H9 (cell line): ENCODE measurements around the gene SLC22A17. TPM values are rescaled to one million over a fixed set of nuclear protein-coding genes. Genes with fewer than 3 reads are reported as not detected.

Experiments used
- DNase-seq: peaks from one replicate; pipeline ENCODE4 v3.0.0-alpha.2; 2017
- H2AFZ ChIP-seq: one replicate; pipeline ENCODE4 v1.6.1; 2013; ENCODE audit warnings: mild to moderate bottlenecking, low read length, control low read depth, moderate library complexity
- H2AK5ac ChIP-seq: 2 replicates; pipeline ENCODE4 v1.6.1; 2013; ENCODE audit warnings: low read length, control low read depth, mixed read lengths; ENCODE audit not compliant: insufficient read length
- H2BK120ac ChIP-seq: one replicate; pipeline ENCODE4 v1.6.1; 2013; ENCODE audit warnings: low read depth, mild to moderate bottlenecking, low read length, control low read depth, inconsistent platforms; ENCODE audit not compliant: poor library complexity, severe bottlenecking
- H2BK12ac ChIP-seq: 2 replicates; pipeline ENCODE4 v1.6.1; 2013; ENCODE audit warnings: low read length, control low read depth, mixed read lengths, low read depth; ENCODE audit not compliant: insufficient read length
- H2BK15ac ChIP-seq: 2 replicates; pipeline ENCODE4 v1.6.1; 2013; ENCODE audit warnings: low read depth, low read length, control low read depth
- H2BK20ac ChIP-seq: one replicate; pipeline ENCODE4 v1.6.1; 2013; ENCODE audit warnings: low read depth, mild to moderate bottlenecking, low read length, control low read depth, inconsistent platforms; ENCODE audit not compliant: poor library complexity, severe bottlenecking
- H2BK5ac ChIP-seq: 2 replicates; pipeline ENCODE4 v1.6.1; 2013; ENCODE audit warnings: low read length, control low read depth, mixed read lengths; ENCODE audit not compliant: insufficient read length
- H3K14ac ChIP-seq: 2 replicates; pipeline ENCODE4 v1.6.1; 2013; ENCODE audit warnings: low read length, control low read depth; ENCODE audit not compliant: insufficient read depth
- H3K18ac ChIP-seq: 2 replicates; pipeline ENCODE4 v1.6.1; 2013; ENCODE audit warnings: low read depth, mild to moderate bottlenecking, mixed read lengths, low read length, control low read depth; ENCODE audit not compliant: insufficient read length
- H3K23ac ChIP-seq: 2 replicates; pipeline ENCODE4 v1.6.1; 2013; ENCODE audit warnings: low read length, control low read depth, mixed read lengths, low read depth; ENCODE audit not compliant: insufficient read length
- H3K23me2 ChIP-seq: 2 replicates; pipeline ENCODE4 v1.6.1; 2013; ENCODE audit warnings: low read depth, mild to moderate bottlenecking, mixed read lengths, low read length, control low read depth; ENCODE audit not compliant: insufficient read length, poor library complexity, severe bottlenecking
- H3K27ac ChIP-seq: 2 replicates; pipeline ENCODE4 v1.5.1; 2013; ENCODE audit warnings: low read length, control low read depth, mixed read lengths, low read depth; ENCODE audit not compliant: insufficient read length
- H3K27me3 ChIP-seq: 2 replicates; pipeline ENCODE4 v1.6.1; 2013; ENCODE audit warnings: low read length, control low read depth, inconsistent platforms; ENCODE audit not compliant: insufficient read depth
- H3K4ac ChIP-seq: 2 replicates; pipeline ENCODE4 v1.6.1; 2013; ENCODE audit warnings: low read depth, mild to moderate bottlenecking, control low read depth, inconsistent platforms, low read length, moderate library complexity
- H3K4me1 ChIP-seq: 2 replicates; pipeline ENCODE4 v1.6.1; 2013; ENCODE audit warnings: low read length, control low read depth, inconsistent platforms; ENCODE audit not compliant: insufficient read depth
- H3K4me2 ChIP-seq: 2 replicates; pipeline ENCODE4 v1.6.1; 2013; ENCODE audit warnings: low read length, control low read depth, mixed read lengths; ENCODE audit not compliant: insufficient read length, insufficient read depth
- H3K56ac ChIP-seq: 2 replicates; pipeline ENCODE4 v1.6.1; 2013; ENCODE audit warnings: low read depth, mild to moderate bottlenecking, mixed read lengths, low read length, control low read depth; ENCODE audit not compliant: insufficient read length
- H3K79me1 ChIP-seq: 2 replicates; pipeline ENCODE4 v1.6.1; 2013; ENCODE audit warnings: low read depth, mild to moderate bottlenecking, moderate library complexity, low read length, control low read depth, inconsistent platforms; ENCODE audit not compliant: insufficient read depth, poor library complexity, severe bottlenecking
- H3K79me2 ChIP-seq: 2 replicates; pipeline ENCODE4 v1.6.1; 2013; ENCODE audit warnings: low read length, control low read depth, inconsistent platforms; ENCODE audit not compliant: insufficient read depth
- H3K9ac ChIP-seq: 2 replicates; pipeline ENCODE4 v1.6.1; 2013; ENCODE audit warnings: low read length, control low read depth, mixed read lengths; ENCODE audit not compliant: insufficient read length; ENCODE audit errors: extremely low read depth
- H3K9me3 ChIP-seq: one replicate; pipeline ENCODE4 v1.6.1; 2013; ENCODE audit warnings: low read depth, low read length, inconsistent platforms; ENCODE audit not compliant: control insufficient read depth
- H3T11ph ChIP-seq: one replicate; pipeline ENCODE4 v1.6.1; 2013; ENCODE audit warnings: mild to moderate bottlenecking, low read length, control low read depth, inconsistent platforms
- H4K20me1 ChIP-seq: one replicate; pipeline ENCODE4 v1.6.1; 2013; ENCODE audit not compliant: control insufficient read depth, insufficient read length, insufficient read depth
- H4K5ac ChIP-seq: 2 replicates; pipeline ENCODE4 v1.6.1; 2013; ENCODE audit warnings: low read depth, mild to moderate bottlenecking, mixed read lengths, low read length, control low read depth; ENCODE audit not compliant: insufficient read length
- H4K8ac ChIP-seq: replicated peaks from 2 replicates; pipeline ENCODE4 v1.6.1; 2013; ENCODE audit warnings: low read length, control low read depth, mixed read lengths, low read depth; ENCODE audit not compliant: insufficient read length
- H4K91ac ChIP-seq: 2 replicates; pipeline ENCODE4 v1.6.1; 2013; ENCODE audit warnings: low read depth, mild to moderate bottlenecking, moderate library complexity, mixed read lengths, low read length, control low read depth; ENCODE audit not compliant: insufficient read length
- H3K27ac Mint-ChIP-seq, 3 experiments: 2 replicates in 2 of 3; 3 replicates in 1 of 3; pipeline ENCODE4 v1.8.0; 2020 to 2021; ENCODE audit warnings: mixed read lengths in 3 of 3, mild to moderate bottlenecking in 1 of 3, moderate library complexity in 1 of 3
- H3K27me3 Mint-ChIP-seq: 2 replicates; pipeline ENCODE4 v1.8.0; 2021; ENCODE audit warnings: low read depth, mild to moderate bottlenecking, moderate library complexity, mixed read lengths
- H3K36me3 Mint-ChIP-seq, 3 experiments: 2 replicates in 2 of 3; 3 replicates in 1 of 3; pipeline ENCODE4 v1.8.0; 2020 to 2021; ENCODE audit warnings: low read depth in 3 of 3, mixed read lengths in 3 of 3; ENCODE audit not compliant: insufficient read depth in 1 of 3
- H3K4me1 Mint-ChIP-seq, 2 experiments: 2 replicates each; pipeline ENCODE4 v1.8.0; 2020; ENCODE audit warnings: mixed read lengths in 2 of 2
- H3K4me3 Mint-ChIP-seq, 2 experiments: 2 replicates in 1 of 2; 3 replicates in 1 of 2; pipeline ENCODE4 v1.8.0; 2020 to 2021; ENCODE audit warnings: mild to moderate bottlenecking in 2 of 2, mixed read lengths in 2 of 2, moderate library complexity in 1 of 2
- H3K9me3 Mint-ChIP-seq, 2 experiments: 2 replicates in 1 of 2; 3 replicates in 1 of 2; pipeline ENCODE4 v1.8.0; 2020; ENCODE audit warnings: mild to moderate bottlenecking in 2 of 2, mixed read lengths in 2 of 2, moderate library complexity in 1 of 2
- CTCF ChIP-seq: fragments of 200-600 bp; sonication (generic); conservative IDR thresholded peaks from 3 replicates; pipeline ENCODE4 v1.8.0; 2021; ENCODE audit warnings: antibody characterized with exemption, mild to moderate bottlenecking
- WGBS: extraction: QIAGEN DNeasy Blood & Tissue Kit; methylation state at CpG from one replicate; pipeline ENCODE4 v1.1.7; 2013; ENCODE audit warnings: missing lambda C conversion rate, low lambda C conversion rate, mixed read lengths; ENCODE audit not compliant: insufficient read length; ENCODE audit errors: extremely low coverage; 5-methylcytosine and 5-hydroxymethylcytosine counted together
- total RNA-seq: library from RNA; stranded (reverse); gene quantifications from 2 replicates; pipeline ENCODE4 v1.2.1, GENCODE V29; 2021

SLC22A17 gene
- total RNA-seq, 1 experiment from 2014 or later, result 33.0 TPM

- Histone ChIP-seq H2AK5ac (no peak within 1 kb of the TSS), H4K91ac (no peak within 1 kb of the TSS), H3K23ac (no peak within 1 kb of the TSS), H3K4me2 (peak within 1 kb of the TSS; percentile 88), H2BK20ac (no peak within 1 kb of the TSS), H3K56ac (no peak within 1 kb of the TSS), H2AFZ (no peak within 1 kb of the TSS), H4K5ac (no peak within 1 kb of the TSS), H4K20me1 (no peaks in the 10 kb centered on the region), H2BK12ac (no peak within 1 kb of the TSS), H2BK5ac (no peak within 1 kb of the TSS), H3K23me2 (peaks cover 25% of the 10 kb centered on the region), H3K14ac (no peak within 1 kb of the TSS), H3T11ph (no peak within 1 kb of the TSS), H3K4me1 (no peaks in the 10 kb centered on the region), H3K27me3 (peaks cover 2% of the 10 kb centered on the region; the same call in 1 of the 2 replicates), H3K79me2 (no peaks in the 10 kb centered on the region), H2BK120ac (no peak within 1 kb of the TSS), H2BK15ac (no peak within 1 kb of the TSS), H3K9me3 (no peaks in the 10 kb centered on the region), H3K18ac (peak within 1 kb of the TSS; percentile 67), H3K79me1 (no peaks in the 10 kb centered on the region), H4K8ac (no peak within 1 kb of the TSS), H3K9ac (peak within 1 kb of the TSS; percentile 42), H3K4ac (no peak within 1 kb of the TSS), H3K27ac (no peak within 1 kb of the TSS)
- WGBS, result no CpG with 5 or more reads among the region's 81 CpGs
- no peaks in the 10 kb centered on the region for H3K9me3 Mint-ChIP-seq
- peak; percentile 69 for DNase-seq
- peaks cover 51% of the 10 kb centered on the region for H3K27me3 Mint-ChIP-seq
- peak within 1 kb of the TSS; percentile 79 to 92 for H3K4me3 Mint-ChIP-seq
- H3K27ac Mint-ChIP-seq, result peak within 1 kb of the TSS; percentile 74 to 91 (median 78); a peak in 6 of 7 replicates
- peaks cover 2 to 11% (median 4%) of the 10 kb centered on the region in 3 experiments; a peak in 4 of 7 replicates for H3K36me3 Mint-ChIP-seq
- peaks cover 21 to 30% of the 10 kb centered on the region in 2 experiments for H3K4me1 Mint-ChIP-seq
- no peak for TF ChIP-seq CTCF
Observed at GRCh38 chr14:23302290-23303225, 50.1 kb downstream of the SLC22A17 start, which contains the start of gene PPP1R3E. Gene PPP1R3E (minus strand): TSS chr14:23302859. CDS start chr14:23302576, 283 bp downstream.
